GM19455 (cell line): ENCODE data around the gene PAEP.

ENCODE experiments used
- ATAC-seq: cut with Tn5 transposase; IDR thresholded peaks from one replicate; pipeline ENCODE4 v1.9.1; 2021; ENCODE audit not compliant: unreplicated experiment

PAEP gene

DNA sequence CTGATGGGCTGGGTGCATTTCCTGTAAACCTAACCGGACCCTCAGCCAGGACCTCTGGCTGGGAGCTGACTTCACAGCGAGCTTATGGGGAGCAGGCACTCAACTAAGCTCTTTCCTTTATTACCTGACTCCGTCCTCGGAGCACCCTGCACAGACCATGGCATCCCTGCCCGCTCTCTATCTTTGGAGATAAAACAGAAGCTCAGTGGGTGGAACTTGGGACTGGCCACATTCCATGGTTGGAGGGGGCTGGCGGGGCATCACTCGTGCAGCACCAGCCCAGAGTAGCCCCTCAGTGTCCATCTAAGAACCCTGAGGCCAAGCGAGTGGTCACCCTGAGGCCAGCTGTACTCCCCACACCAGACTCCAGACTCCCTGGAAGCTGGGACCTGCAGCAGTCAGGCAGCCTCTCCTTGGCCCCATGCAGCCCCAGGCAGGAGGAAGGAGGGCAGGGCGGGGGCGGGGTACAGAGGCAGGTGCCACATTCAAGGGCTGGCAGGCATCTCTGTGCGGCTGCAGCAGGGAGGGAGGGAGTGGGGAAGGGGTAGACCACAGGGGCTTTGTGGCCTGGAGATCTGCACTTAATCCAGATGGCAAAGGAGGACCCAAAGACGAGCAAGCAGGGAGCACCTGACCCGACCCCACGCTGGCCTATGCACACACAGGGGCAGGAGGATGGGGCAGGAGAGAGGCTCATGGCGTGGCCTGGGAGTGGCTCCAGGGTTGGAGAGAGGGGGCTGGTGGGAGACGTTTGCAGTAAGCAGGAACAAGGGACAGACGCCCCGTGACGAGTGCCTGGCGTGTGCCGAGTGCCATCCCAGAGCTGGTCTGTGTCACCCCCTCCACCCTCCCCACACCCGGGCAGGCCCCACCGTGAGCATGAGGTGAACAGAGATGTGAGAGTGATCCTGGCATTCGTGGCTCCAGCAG lies 51.7 kb downstream of the PAEP start:
- no peak for ATAC-seq

DNA sequence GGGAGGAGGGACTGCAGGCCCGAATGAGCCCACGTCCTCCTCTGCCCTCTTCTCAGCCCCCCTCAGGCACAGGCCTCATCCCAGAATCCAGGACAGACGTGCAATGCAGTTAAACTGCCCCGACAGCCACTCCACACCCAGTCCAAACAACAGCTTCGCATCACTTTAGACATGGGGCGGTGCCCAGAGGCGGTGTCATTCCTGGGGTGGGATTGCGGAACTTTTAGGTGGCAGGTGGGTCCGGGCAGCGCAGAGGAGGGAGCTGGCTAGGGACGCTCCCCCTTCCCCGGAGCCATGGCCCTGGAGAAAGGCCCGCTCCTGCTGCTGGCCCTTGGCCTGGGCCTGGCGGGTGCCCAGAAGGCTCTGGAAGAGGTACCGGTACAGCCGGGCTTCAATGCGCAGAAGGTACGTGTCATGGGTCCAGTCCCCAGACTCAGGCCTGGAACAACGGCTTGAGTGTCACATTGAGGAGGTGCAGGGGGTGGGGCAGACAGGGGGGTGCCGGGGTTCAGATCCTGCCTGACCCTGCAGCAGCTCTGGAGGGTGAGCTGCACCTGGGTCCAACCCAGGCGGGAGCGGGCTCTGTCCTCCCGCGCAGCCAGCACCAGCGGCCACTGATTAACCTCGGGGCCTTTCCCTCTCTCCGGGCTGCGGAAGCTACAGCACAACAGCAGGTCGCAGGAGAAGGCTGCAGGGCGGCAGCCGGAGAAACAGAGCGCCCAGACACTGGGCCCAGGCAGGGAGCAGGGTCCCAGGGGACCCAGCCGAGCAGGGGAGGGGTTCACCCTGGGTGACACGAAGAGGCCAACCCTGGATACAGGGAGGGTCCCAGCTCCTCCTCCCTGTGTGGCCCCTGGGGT lies 52.6 kb downstream of the PAEP start:
- no peak for ATAC-seq

DNA sequence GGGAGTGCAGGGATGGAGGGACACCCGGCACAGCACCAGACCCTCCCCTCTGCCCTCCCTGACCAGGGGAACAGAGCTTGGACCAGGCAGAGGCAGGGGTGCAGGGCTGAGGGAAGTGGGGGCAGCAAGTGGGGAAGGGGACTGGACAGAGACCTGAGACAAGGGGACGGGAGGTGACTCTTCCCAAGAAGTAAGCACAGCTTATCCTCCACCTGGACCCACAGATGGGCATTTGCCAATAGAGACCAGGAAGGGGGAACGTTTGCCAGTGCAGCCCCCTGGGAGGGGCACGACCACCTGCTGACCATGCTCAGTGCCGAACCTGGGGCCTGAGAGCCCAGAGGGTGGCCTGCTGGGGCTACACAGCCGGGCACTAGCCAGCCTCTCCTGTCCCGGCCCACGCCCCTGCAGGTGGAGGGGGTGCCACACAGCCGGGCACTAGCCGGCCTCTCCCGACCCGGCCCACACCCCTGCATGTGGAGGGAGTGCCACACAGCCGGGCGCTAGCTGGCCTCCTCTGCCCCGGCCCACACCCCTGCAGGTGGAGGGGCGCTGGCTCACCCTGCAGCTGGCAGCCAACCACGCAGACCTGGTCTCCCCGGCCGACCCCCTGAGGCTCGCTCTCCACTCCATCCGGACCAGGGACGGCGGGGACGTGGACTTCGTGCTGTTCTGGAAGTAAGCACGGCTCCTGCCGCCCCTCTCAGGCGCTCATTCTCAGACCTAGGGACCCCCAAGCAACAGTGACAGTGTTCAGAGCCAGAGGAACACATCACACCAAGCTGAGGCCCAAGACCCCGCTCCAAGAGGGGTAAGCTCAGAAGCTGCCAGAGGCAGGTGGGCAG lies 53.5 kb downstream of the PAEP start:
- no peak for ATAC-seq

DNA sequence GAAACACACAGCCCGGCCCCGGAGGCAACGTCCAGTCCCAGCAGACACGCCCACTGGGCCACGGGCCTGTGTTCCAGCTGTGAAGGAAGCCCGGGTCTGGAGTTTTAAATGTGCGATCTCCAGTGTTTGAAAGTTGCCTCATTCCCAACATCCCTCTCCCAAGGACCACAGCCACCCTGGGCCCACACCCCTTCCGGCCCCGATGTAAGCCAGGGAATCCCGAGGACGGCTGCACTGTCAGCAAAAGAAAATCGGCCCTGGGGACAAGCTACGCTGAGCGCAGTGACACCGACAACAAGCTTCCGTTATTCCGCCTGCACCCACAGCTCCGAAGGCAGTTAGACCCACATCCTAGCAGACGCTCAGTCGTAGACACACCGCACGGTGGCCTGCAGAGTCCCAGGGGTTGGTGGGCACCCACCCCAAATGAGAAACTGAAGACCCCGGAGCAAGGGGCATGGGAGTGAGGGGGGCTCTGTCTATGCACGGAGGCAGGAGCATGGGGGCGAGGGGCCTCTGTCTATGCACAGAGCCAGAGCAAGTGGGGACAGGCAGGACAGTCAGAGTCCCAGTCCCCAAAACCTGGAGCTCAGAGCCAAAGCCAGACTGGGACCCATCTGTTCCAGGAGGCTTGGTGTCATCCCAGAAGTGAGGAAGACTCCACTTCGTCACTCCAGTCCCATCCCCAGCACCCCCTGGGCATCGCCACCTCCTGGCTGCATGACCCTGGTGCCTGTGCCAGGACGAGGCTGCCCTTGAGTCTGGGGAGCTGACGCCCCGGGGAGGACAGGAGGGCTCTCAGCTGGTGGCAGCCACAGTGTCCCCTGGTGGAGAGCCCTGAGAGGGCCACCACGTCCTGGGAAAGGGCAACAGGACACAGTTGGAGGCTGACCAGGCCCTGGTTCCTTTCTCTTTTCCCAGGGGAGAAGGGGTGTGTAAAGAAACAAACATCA lies 54.4 kb downstream of the PAEP start:
- ATAC-seq = no peak
